CD14-positive monocyte (primary cell): Measurements from ENCODE around the gene NT5C1B. TPM values are rescaled to one million over a fixed set of nuclear protein-coding genes. Genes with fewer than 3 reads are reported as not detected.

Source experiments
- DNase-seq, 3 donors: peaks; one replicate each; pipeline ENCODE4 v3.0.0-alpha.2; 2011 to 2022
- H2AFZ ChIP-seq: 2 replicates; pipeline ENCODE4 v1.6.0; 2012; ENCODE audit warnings: mild to moderate bottlenecking, low read depth, low read length, inconsistent platforms; ENCODE audit not compliant: insufficient read depth, poor library complexity, severe bottlenecking
- H3K27ac ChIP-seq, 2 donors: 1 replicate in 1 of 2; 2 replicates in 1 of 2; pipeline ENCODE4 v1.5.1; 2012 to 2013; ENCODE audit warnings: low read length in 2 of 2, control low read depth in 1 of 2, inconsistent platforms in 1 of 2, low read depth in 1 of 2, mild to moderate bottlenecking in 1 of 2
- H3K27me3 ChIP-seq, 2 donors: one replicate each; pipeline versions ENCODE4 v1.6.0 to v1.6.1; 2011 to 2013; ENCODE audit warnings: low read length in 2 of 2; ENCODE audit not compliant: control insufficient read depth in 2 of 2, insufficient read depth in 2 of 2
- H3K36me3 ChIP-seq, 2 donors: replicated peaks in 1 of 2; 1 replicate in 1 of 2; 2 replicates in 1 of 2; pipeline versions ENCODE4 v1.5.1 to v1.6.1; 2012 to 2013; ENCODE audit warnings: low read length in 2 of 2, control low read depth in 1 of 2, inconsistent platforms in 1 of 2, mild to moderate bottlenecking in 1 of 2; ENCODE audit not compliant: insufficient read depth in 2 of 2, control insufficient read depth in 1 of 2
- H3K4me1 ChIP-seq, 2 donors: 1 replicate in 1 of 2; 2 replicates in 1 of 2; pipeline versions ENCODE4 v1.5.1 to v1.6.1; 2012 to 2013; ENCODE audit warnings: low read length in 2 of 2, control low read depth in 1 of 2, inconsistent platforms in 1 of 2, mild to moderate bottlenecking in 1 of 2, moderate library complexity in 1 of 2; ENCODE audit not compliant: insufficient read depth in 2 of 2, control insufficient read depth in 1 of 2
- H3K4me2 ChIP-seq: replicated peaks from 2 replicates; pipeline ENCODE3; 2012; ENCODE audit warnings: low read length, moderate library complexity, mild to moderate bottlenecking; ENCODE audit not compliant: poor library complexity, severe bottlenecking; ENCODE audit errors: extremely low read depth
- H3K4me3 ChIP-seq, 3 experiments: fragments of 200-600 bp in 1 of 3; sonication (generic) in 1 of 3; replicated peaks in 1 of 3; 1 replicate in 2 of 3; 2 replicates in 1 of 3; pipeline ENCODE4 v1.5.1; 2011 to 2013; ENCODE audit warnings: low read length in 3 of 3, mild to moderate bottlenecking in 3 of 3, control low read depth in 2 of 3, low read depth in 2 of 3, inconsistent platforms in 1 of 3, moderate library complexity in 1 of 3
- H3K79me2 ChIP-seq: 2 replicates; pipeline ENCODE4 v1.6.0; 2012; ENCODE audit warnings: mild to moderate bottlenecking, control low read depth, inconsistent platforms, low read length, moderate library complexity; ENCODE audit not compliant: insufficient read depth
- H3K9ac ChIP-seq: 2 replicates; pipeline ENCODE4 v1.6.0; 2017; ENCODE audit warnings: low read length, mild to moderate bottlenecking; ENCODE audit not compliant: insufficient read depth, poor library complexity, severe bottlenecking
- H3K9me3 ChIP-seq, 2 donors: replicated peaks in 1 of 2; 1 replicate in 1 of 2; 2 replicates in 1 of 2; pipeline versions ENCODE4 v1.5.1 to v1.6.1; 2012 to 2013; ENCODE audit warnings: low read length in 2 of 2, control low read depth in 1 of 2; ENCODE audit not compliant: control insufficient read depth in 1 of 2, insufficient read depth in 1 of 2
- H4K20me1 ChIP-seq: 2 replicates; pipeline ENCODE4 v1.6.0; 2012; ENCODE audit warnings: mild to moderate bottlenecking, low read length, control low read depth, moderate library complexity; ENCODE audit not compliant: insufficient read depth
- H3K27ac Mint-ChIP-seq, 7 donors: one replicate each; pipeline ENCODE4 v1.8.0; 2020; ENCODE audit warnings: mild to moderate bottlenecking in 7 of 7, mixed read lengths in 7 of 7, moderate library complexity in 6 of 7, inconsistent platforms in 2 of 7
- H3K27me3 Mint-ChIP-seq, 3 donors: one replicate each; pipeline ENCODE4 v1.8.0; 2021 to 2022; ENCODE audit warnings: low read depth in 3 of 3, mild to moderate bottlenecking in 3 of 3, mixed read lengths in 3 of 3, moderate library complexity in 3 of 3, inconsistent platforms in 1 of 3
- H3K36me3 Mint-ChIP-seq, 2 donors: one replicate each; pipeline ENCODE4 v1.8.0; 2020; ENCODE audit warnings: mixed read lengths in 2 of 2, inconsistent platforms in 1 of 2, mild to moderate bottlenecking in 1 of 2
- H3K4me1 Mint-ChIP-seq: one replicate; pipeline ENCODE4 v1.8.0; 2020; ENCODE audit warnings: mild to moderate bottlenecking, mixed read lengths
- H3K4me3 Mint-ChIP-seq, 2 donors: one replicate each; pipeline ENCODE4 v1.8.0; 2020; ENCODE audit warnings: mild to moderate bottlenecking in 2 of 2, mixed read lengths in 2 of 2, moderate library complexity in 1 of 2
- H3K9me3 Mint-ChIP-seq, 7 donors: one replicate each; pipeline ENCODE4 v1.8.0; 2020 to 2022; ENCODE audit warnings: mixed read lengths in 7 of 7, mild to moderate bottlenecking in 6 of 7, moderate library complexity in 6 of 7, inconsistent platforms in 2 of 7
- WGBS: methylation state at CpG from one replicate; pipeline ENCODE4 v1.1.5; 2013; ENCODE audit warnings: missing lambda C conversion rate; ENCODE audit not compliant: insufficient coverage; 5-methylcytosine and 5-hydroxymethylcytosine counted together
- intact Hi-C, 2 donors: fragments of 100-400 bp; cut with micrococcal nuclease; formaldehyde crosslinking; loops; one replicate each; pipeline versions ENCODE4 v1.15.0 to v1.15.1; 2023
- polyA plus RNA-seq, 3 donors: library from polyadenylated mRNA; depleted of rRNA in 1 of 3; unstranded in 2 of 3; stranded (reverse) in 1 of 3; fragments of 300-500 nt in 2 of 3; fragments of >200 nt in 1 of 3; fragmentation: Illumina TruSeq in 2 of 3; gene quantifications; 1 replicate in 2 of 3; 2 replicates in 1 of 3; pipeline ENCODE4 v1.2.3, GENCODE V29; 2012 to 2021
- TF ChIP-seq, protein P1 (sequence below): fragments of 200-600 bp; IDR thresholded peaks from one replicate; pipeline ENCODE4 v1.8.0; 2022; ENCODE audit warnings: antibody characterized with exemption, mild to moderate bottlenecking

The NT5C1B gene
- polyA plus RNA-seq, 3 donors, result not detected

DNA sequence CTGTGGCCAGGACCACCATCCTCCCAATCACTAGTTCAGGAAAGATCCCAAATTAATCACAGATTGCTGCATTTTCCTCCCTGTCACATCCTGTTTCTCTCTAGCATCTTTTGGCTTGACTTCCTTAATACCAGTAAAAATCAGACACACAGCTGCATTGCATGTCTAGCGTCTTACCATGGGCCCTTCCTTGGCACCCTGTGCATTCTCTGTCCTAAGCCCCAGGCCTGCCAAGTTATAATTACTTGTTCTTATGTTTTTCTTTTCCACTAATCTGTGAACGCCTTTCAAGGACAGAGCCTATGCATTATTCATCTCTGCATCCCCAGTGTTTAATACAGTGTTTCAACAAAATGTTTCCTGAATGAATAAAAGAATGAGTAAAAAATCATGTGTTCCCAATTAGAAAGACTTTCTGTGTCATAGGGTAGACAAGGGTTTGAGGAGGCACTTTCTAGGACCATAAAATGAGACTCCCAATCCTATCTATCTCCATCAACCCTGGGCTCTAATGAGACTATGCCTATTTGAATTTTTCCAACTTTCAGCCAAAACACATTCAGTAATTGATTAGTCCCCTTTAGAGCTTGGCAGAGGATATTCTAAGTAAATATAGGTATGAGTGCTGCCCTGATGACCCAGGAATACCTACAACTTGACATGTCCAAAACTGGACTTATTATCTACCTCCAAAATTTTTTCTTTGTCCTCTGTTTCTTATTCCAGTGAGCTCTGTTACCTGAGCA lies 10.3 kb upstream of the NT5C1B start:
- no peak overlapping the region for H2AFZ ChIP-seq
- no peak overlapping the region for H3K4me2 ChIP-seq
- H3K27ac ChIP-seq, result no peak overlapping the region
- H3K4me3 ChIP-seq, result no peak overlapping the region
- H3K27ac Mint-ChIP-seq, result no peak overlapping the region
- no peaks in the 10 kb centered on the region for H3K36me3 Mint-ChIP-seq
- TF ChIP-seq, protein P1, sequence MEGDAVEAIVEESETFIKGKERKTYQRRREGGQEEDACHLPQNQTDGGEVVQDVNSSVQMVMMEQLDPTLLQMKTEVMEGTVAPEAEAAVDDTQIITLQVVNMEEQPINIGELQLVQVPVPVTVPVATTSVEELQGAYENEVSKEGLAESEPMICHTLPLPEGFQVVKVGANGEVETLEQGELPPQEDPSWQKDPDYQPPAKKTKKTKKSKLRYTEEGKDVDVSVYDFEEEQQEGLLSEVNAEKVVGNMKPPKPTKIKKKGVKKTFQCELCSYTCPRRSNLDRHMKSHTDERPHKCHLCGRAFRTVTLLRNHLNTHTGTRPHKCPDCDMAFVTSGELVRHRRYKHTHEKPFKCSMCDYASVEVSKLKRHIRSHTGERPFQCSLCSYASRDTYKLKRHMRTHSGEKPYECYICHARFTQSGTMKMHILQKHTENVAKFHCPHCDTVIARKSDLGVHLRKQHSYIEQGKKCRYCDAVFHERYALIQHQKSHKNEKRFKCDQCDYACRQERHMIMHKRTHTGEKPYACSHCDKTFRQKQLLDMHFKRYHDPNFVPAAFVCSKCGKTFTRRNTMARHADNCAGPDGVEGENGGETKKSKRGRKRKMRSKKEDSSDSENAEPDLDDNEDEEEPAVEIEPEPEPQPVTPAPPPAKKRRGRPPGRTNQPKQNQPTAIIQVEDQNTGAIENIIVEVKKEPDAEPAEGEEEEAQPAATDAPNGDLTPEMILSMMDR, result no peak
- H3K36me3 ChIP-seq, result no peaks in the 10 kb centered on the region
- no peaks in the 10 kb centered on the region for H3K4me1 ChIP-seq
- H3K27me3 Mint-ChIP-seq, result no peaks in the 10 kb centered on the region
- no CpG with 5 or more reads among the region's 2 CpGs for WGBS
- intact Hi-C loops, result no loop called here
- H3K4me1 Mint-ChIP-seq, result no peaks in the 10 kb centered on the region
- no peak for DNase-seq
- no peak overlapping the region for H3K4me3 Mint-ChIP-seq
- no peaks in the 10 kb centered on the region for H4K20me1 ChIP-seq
- H3K9ac ChIP-seq, result no peak overlapping the region
- peaks cover 0 to 6% (median 4%) of the 10 kb centered on the region in 7 donors for H3K9me3 Mint-ChIP-seq
- H3K79me2 ChIP-seq, result no peaks in the 10 kb centered on the region
- peaks cover 0 to 4% of the 10 kb centered on the region in 2 donors for H3K9me3 ChIP-seq
- no peaks in the 10 kb centered on the region for H3K27me3 ChIP-seq

DNA sequence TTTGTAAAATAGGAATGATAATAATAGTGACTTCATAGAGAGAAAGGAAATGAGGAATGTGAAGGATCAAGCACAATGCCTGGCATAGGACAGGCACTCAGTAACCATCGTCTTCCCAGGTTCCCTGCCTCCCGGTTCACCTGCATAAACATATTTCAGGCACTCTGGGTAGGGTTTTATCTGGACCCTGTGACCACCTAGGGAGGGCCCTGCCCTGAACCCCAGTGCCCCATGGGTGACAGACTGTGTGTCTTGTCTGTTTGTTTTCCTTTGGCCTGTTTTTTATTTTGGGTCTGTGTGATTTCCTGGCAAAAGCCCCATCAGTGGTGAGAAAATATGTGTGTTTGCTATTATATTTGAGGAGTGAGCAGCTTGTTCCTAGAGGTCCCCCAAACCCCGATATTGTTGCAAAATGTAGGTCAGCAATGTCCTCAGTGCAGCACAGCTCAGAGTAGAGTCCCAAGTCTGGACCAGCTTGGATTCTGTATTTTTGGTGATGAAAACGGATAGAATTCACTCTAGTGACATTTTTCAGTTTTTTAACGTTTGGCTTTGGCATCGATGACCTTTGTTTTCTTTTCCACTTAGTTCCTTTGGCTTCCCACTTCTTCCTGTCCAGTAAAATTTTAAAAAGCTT lies 9.6 kb upstream of the NT5C1B start:
- H3K36me3 ChIP-seq, result no peaks in the 10 kb centered on the region
- WGBS, result 88% methylated on average over 4 of the region's 6 CpGs
- H3K36me3 Mint-ChIP-seq, result no peaks in the 10 kb centered on the region
- no peaks in the 10 kb centered on the region for H3K27me3 Mint-ChIP-seq
- no peak overlapping the region for H3K4me3 ChIP-seq
- H3K27ac ChIP-seq, result no peak overlapping the region
- no peak overlapping the region for H3K4me3 Mint-ChIP-seq
- H3K4me2 ChIP-seq, result no peak overlapping the region
- H3K27ac Mint-ChIP-seq, result no peak overlapping the region
- no peaks in the 10 kb centered on the region for H3K4me1 ChIP-seq
- TF ChIP-seq, protein P1, result no peak
- H4K20me1 ChIP-seq, result no peaks in the 10 kb centered on the region
- H3K79me2 ChIP-seq, result no peaks in the 10 kb centered on the region
- H3K9me3 Mint-ChIP-seq, result peaks cover under 1 to 6% (median 4%) of the 10 kb centered on the region in 7 donors
- H2AFZ ChIP-seq, result no peak overlapping the region
- DNase-seq, result no peak
- intact Hi-C loops, result no loop called here
- H3K4me1 Mint-ChIP-seq, result no peaks in the 10 kb centered on the region
- no peaks in the 10 kb centered on the region for H3K27me3 ChIP-seq
- H3K9me3 ChIP-seq, result peaks cover 0 to 4% of the 10 kb centered on the region in 2 donors
- no peak overlapping the region for H3K9ac ChIP-seq
